Astrocyte (in vitro differentiated cells and primary cell): ENCODE data around the gene SUMF1. TPM values are rescaled to one million over a fixed set of nuclear protein-coding genes. Genes with fewer than 3 reads are reported as not detected.

ENCODE experiments used
- DNase-seq: peaks from one replicate; pipeline ENCODE4 v3.0.0-alpha.2; 2010; ENCODE audit warnings: low read depth
- FAIRE-seq: peaks from 2 replicates; lab custom pipeline; 2011; peaks lifted over from hg19 to GRCh38; lab: Jason Lieb, UNC
- H2AFZ ChIP-seq: 2 replicates; pipeline ENCODE4 v1.6.0; 2012; ENCODE audit warnings: low read depth, low read length, inconsistent platforms
- H3K27ac ChIP-seq: 2 replicates; pipeline ENCODE4 v1.5.1; 2011; ENCODE audit warnings: low read depth, low read length, inconsistent platforms
- H3K27me3 ChIP-seq: 2 replicates; pipeline ENCODE4 v1.6.0; 2011; ENCODE audit warnings: low read length, inconsistent platforms; ENCODE audit not compliant: insufficient read depth
- H3K36me3 ChIP-seq: 2 replicates; pipeline ENCODE4 v1.5.1; 2011; ENCODE audit warnings: low read length, inconsistent platforms; ENCODE audit not compliant: insufficient read depth
- H3K4me1 ChIP-seq: 2 replicates; pipeline ENCODE4 v1.5.1; 2011; ENCODE audit warnings: low read length, inconsistent platforms; ENCODE audit not compliant: insufficient read depth
- H3K4me2 ChIP-seq: 2 replicates; pipeline ENCODE4 v1.6.0; 2012; ENCODE audit warnings: low read length, inconsistent platforms
- H3K4me3 ChIP-seq: 2 replicates; pipeline ENCODE4 v1.5.1; 2011; ENCODE audit warnings: low read depth, mild to moderate bottlenecking, low read length, inconsistent platforms; ENCODE audit not compliant: insufficient read depth
- H3K79me2 ChIP-seq: 2 replicates; pipeline ENCODE4 v1.6.0; 2012; ENCODE audit warnings: mild to moderate bottlenecking, low read length, inconsistent platforms; ENCODE audit not compliant: insufficient read depth
- H3K9ac ChIP-seq: 2 replicates; pipeline ENCODE4 v1.6.0; 2012; ENCODE audit warnings: mild to moderate bottlenecking, low read length, inconsistent platforms
- H3K9me3 ChIP-seq: 2 replicates; pipeline ENCODE4 v1.5.1; 2012; ENCODE audit warnings: low read depth, mild to moderate bottlenecking, low read length, inconsistent platforms; ENCODE audit not compliant: insufficient read depth
- H4K20me1 ChIP-seq: 2 replicates; pipeline ENCODE4 v1.6.0; 2012; ENCODE audit warnings: low read length, inconsistent platforms; ENCODE audit not compliant: insufficient read depth
- H3K27ac Mint-ChIP-seq: one replicate; pipeline ENCODE4 v1.8.0; 2021; ENCODE audit warnings: mild to moderate bottlenecking, mixed read lengths; ENCODE audit not compliant: unreplicated experiment
- H3K27me3 Mint-ChIP-seq: one replicate; pipeline ENCODE4 v1.8.0; 2021; ENCODE audit warnings: low read depth, mixed read lengths; ENCODE audit not compliant: unreplicated experiment
- H3K36me3 Mint-ChIP-seq: one replicate; pipeline ENCODE4 v1.8.0; 2021; ENCODE audit warnings: low read depth, mixed read lengths; ENCODE audit not compliant: unreplicated experiment
- H3K4me1 Mint-ChIP-seq: one replicate; pipeline ENCODE4 v1.8.0; 2021; ENCODE audit warnings: low read depth, mixed read lengths; ENCODE audit not compliant: unreplicated experiment
- H3K4me3 Mint-ChIP-seq: one replicate; pipeline ENCODE4 v1.8.0; 2021; ENCODE audit warnings: mild to moderate bottlenecking, moderate library complexity, mixed read lengths; ENCODE audit not compliant: unreplicated experiment
- H3K9me3 Mint-ChIP-seq: one replicate; pipeline ENCODE4 v1.8.0; 2021; ENCODE audit warnings: mild to moderate bottlenecking, mixed read lengths; ENCODE audit not compliant: unreplicated experiment
- EZH2 ChIP-seq: IDR thresholded peaks from 2 replicates; pipeline ENCODE4 v1.6.1; 2012; ENCODE audit warnings: mild to moderate bottlenecking, low read length, inconsistent platforms; ENCODE audit not compliant: insufficient read depth
- total RNA-seq: library from RNA; stranded (reverse); gene quantifications from 2 replicates; pipeline ENCODE4 v1.2.1, GENCODE V29; 2021
- TF ChIP-seq, protein P1 (sequence below): IDR thresholded peaks from 2 replicates; pipeline ENCODE4 v1.5.1; 2011; ENCODE audit warnings: low read depth, mild to moderate bottlenecking, inconsistent platforms, low read length, moderate library complexity; ENCODE audit not compliant: insufficient read depth

Gene SUMF1
- total RNA-seq, 1 donor from 2014 or later = 17.4 TPM

DNA sequence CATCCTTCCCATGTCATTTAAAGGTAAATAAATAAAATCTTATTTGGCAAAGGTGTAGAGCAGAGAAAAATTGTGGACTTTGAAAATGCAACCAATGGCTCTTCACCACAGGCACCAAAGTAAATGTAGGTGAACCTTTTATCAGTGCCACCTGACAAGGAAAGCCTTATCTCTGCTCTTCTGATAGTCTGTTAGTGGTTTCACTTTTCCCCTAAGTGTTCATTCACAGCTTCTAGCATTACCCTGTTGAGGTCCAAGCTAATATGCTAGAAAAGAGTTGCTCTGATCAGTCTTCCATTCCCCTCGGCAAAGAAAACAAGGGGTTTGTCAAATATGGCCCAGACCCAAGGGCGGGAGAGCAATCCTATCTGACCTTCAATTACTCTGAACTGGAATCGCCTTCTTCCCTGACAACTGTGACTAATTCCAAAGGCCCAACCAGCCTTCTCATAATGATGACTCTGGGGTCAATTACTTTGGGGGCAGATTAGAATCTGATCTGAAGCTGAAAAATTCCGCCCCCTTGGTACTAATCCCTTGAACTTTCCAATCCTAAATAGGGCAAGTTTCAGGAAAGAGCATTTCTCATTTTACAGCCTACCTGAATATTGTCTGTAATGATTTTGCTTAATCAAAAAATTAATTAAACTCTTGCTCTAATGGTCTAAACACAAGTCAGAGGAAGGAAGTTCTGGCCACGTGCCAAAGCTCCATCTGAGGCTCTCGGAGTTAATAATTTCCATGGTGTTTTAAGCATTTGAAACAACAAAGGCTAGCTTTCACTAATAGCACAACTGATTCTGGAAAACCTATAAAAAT lies 111.5 kb downstream of the SUMF1 start:
- TF ChIP-seq, protein P1, sequence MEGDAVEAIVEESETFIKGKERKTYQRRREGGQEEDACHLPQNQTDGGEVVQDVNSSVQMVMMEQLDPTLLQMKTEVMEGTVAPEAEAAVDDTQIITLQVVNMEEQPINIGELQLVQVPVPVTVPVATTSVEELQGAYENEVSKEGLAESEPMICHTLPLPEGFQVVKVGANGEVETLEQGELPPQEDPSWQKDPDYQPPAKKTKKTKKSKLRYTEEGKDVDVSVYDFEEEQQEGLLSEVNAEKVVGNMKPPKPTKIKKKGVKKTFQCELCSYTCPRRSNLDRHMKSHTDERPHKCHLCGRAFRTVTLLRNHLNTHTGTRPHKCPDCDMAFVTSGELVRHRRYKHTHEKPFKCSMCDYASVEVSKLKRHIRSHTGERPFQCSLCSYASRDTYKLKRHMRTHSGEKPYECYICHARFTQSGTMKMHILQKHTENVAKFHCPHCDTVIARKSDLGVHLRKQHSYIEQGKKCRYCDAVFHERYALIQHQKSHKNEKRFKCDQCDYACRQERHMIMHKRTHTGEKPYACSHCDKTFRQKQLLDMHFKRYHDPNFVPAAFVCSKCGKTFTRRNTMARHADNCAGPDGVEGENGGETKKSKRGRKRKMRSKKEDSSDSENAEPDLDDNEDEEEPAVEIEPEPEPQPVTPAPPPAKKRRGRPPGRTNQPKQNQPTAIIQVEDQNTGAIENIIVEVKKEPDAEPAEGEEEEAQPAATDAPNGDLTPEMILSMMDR = no peak
- Mint-ChIP-seq H3K4me3 (no peak overlapping the region), H3K27ac (no peak overlapping the region), H3K36me3 (no peaks in the 10 kb centered on the region), H3K27me3 (no peaks in the 10 kb centered on the region), H3K4me1 (peaks cover 7% of the 10 kb centered on the region), H3K9me3 (no peaks in the 10 kb centered on the region)
- Histone ChIP-seq H3K4me2 (peak overlapping the region; percentile 2), H3K9ac (no peak overlapping the region), H3K4me1 (peaks cover 8% of the 10 kb centered on the region), H3K27me3 (no peaks in the 10 kb centered on the region), H4K20me1 (no peaks in the 10 kb centered on the region), H3K36me3 (no peaks in the 10 kb centered on the region), H3K79me2 (no peaks in the 10 kb centered on the region), H3K9me3 (no peaks in the 10 kb centered on the region), H3K4me3 (no peak overlapping the region), H2AFZ (no peak overlapping the region), H3K27ac (no peak overlapping the region)
- FAIRE-seq = no peak
- DNase-seq = no peak

DNA sequence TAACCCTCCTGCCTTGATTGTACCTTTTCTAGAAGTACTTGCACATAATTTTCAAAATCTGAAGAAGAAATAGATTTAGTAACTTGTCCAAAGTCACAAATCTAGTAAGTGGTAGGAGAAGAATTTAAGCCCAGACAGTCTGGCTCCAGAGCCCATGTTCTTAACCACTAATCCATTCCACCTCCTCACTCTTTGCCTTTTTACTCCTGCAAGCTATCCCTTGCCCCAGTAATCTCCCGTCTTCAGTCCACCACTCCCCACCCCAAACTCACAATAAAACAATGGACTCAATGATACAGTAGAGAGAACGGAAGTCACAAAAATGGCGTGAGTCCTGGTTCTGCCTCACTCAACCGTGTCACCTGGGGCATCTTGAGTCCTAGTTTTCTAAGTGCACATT lies 115.2 kb downstream of the SUMF1 start:
- Histone ChIP-seq H3K79me2 (no peaks in the 10 kb centered on the region), H3K4me1 (peaks cover 8% of the 10 kb centered on the region), H3K9me3 (no peaks in the 10 kb centered on the region), H3K36me3 (no peaks in the 10 kb centered on the region), H3K9ac (no peak overlapping the region), H3K27ac (no peak overlapping the region), H4K20me1 (no peaks in the 10 kb centered on the region), H3K27me3 (no peaks in the 10 kb centered on the region), H2AFZ (no peak overlapping the region), H3K4me3 (peak overlapping the region; percentile 41), H3K4me2 (peak overlapping the region; percentile 75)
- FAIRE-seq = no peak
- no peak for TF ChIP-seq EZH2
- TF ChIP-seq, protein P1 = no peak
- peaks cover 2% of the 10 kb centered on the region for H3K9me3 Mint-ChIP-seq
- H3K4me3 Mint-ChIP-seq = no peak overlapping the region
- H3K4me1 Mint-ChIP-seq = peaks cover 7% of the 10 kb centered on the region
- H3K36me3 Mint-ChIP-seq = no peaks in the 10 kb centered on the region
- DNase-seq = peak; percentile 14
- H3K27ac Mint-ChIP-seq = no peak overlapping the region
- no peaks in the 10 kb centered on the region for H3K27me3 Mint-ChIP-seq

DNA sequence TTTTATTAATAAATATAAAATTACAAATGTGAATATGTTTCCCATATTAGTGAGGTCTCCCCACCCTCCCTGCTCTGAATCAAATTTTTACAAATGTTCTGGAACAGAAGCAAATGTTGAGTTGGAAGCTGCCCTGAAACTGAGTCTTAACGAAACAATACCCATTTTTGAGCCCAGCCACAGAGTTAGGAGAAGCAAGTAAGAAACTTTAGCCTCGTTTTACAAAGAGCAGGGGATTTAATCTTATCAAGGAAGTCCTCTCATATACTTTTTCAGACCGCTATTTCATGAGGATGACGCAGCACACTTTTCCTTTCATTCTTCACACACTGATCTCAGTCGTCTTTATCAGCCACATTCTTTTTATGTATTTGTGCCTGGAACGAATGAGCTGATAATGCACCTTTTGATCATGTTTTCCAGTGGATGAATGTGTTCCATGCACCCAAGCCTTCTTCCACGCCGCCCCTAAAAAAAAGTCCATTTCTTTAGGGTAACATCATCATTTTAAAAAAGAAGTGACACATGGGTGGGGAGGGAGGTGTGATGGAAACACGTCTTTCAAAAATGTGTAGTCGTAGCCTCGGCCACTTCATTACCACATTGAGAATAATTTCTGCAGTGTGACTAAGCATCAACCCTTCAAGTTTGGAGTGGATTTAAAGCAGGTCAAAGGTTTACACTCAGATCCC lies 115.8 kb downstream of the SUMF1 start:
- Histone ChIP-seq H3K27me3 (no peaks in the 10 kb centered on the region), H3K36me3 (no peaks in the 10 kb centered on the region), H3K4me1 (peaks cover 8% of the 10 kb centered on the region), H3K27ac (peak overlapping the region; percentile 70), H3K4me2 (peak overlapping the region; percentile 75), H2AFZ (peak overlapping the region; percentile 45), H3K9me3 (no peaks in the 10 kb centered on the region), H4K20me1 (no peaks in the 10 kb centered on the region), H3K79me2 (no peaks in the 10 kb centered on the region), H3K9ac (peak overlapping the region; percentile 73), H3K4me3 (peak overlapping the region; percentile 41)
- TF ChIP-seq, protein P1 = no peak
- Mint-ChIP-seq H3K27ac (no peak overlapping the region), H3K27me3 (no peaks in the 10 kb centered on the region), H3K4me1 (peaks cover 7% of the 10 kb centered on the region), H3K4me3 (no peak overlapping the region), H3K36me3 (no peaks in the 10 kb centered on the region), H3K9me3 (peaks cover 2% of the 10 kb centered on the region)
- FAIRE-seq (no peak), DNase-seq (peak; percentile 65)
